ENCODE results near the gene DYNLL1. TPM values are rescaled to one million over a fixed set of nuclear protein-coding genes. Genes with fewer than 3 reads are reported as not detected.
"Not testable (repeated sequence)": the region's sequence is repeated elsewhere in the genome, so short reads cannot be mapped to it uniquely, and the experiment has no call there.

The DYNLL1 gene
- total RNA-seq = 162 TPM

- Histone ChIP-seq H3K4me3 (ENCODE audit: low read length in 3 of 3) (peak within 1 kb of the TSS; percentile 84 to 92 (median 90)), H3K4me1 (ENCODE audit: control insufficient read depth in 3 of 3, insufficient read depth in 3 of 3, low read length in 3 of 3) (peaks cover 20 to 39% (median 21%) of the 10 kb centered on the region in 3 donors), H3K9me3 (ENCODE audit: control insufficient read depth in 3 of 3, low read length in 3 of 3) (no peaks in the 10 kb centered on the region), H3K36me3 (ENCODE audit: control insufficient read depth in 3 of 3, insufficient read depth in 3 of 3, low read length in 3 of 3) (peaks cover 6 to 25% (median 25%) of the 10 kb centered on the region in 3 donors), H3K27me3 (ENCODE audit: control insufficient read depth in 3 of 3, insufficient read depth in 3 of 3, low read length in 3 of 3) (no peaks in the 10 kb centered on the region), H3K9ac (ENCODE audit: low read depth in 1 of 3, low read length in 3 of 3) (peak within 1 kb of the TSS; percentile 66 to 84 (median 81)), H3K27ac (ENCODE audit: low read depth, low read length) (peak within 1 kb of the TSS; percentile 69)
Observed at GRCh38 chr12:120495731-120496412, at the start of gene DYNLL1. Gene DYNLL1, plus strand, starts transcription at chr12:120496113. Its CDS starts 309 bp downstream, at chr12:120496422.

- Histone ChIP-seq H3K4me1 (ENCODE audit: control insufficient read depth in 3 of 3, insufficient read depth in 3 of 3, low read length in 3 of 3) (peaks cover 15 to 33% (median 21%) of the 10 kb centered on the region in 3 donors), H3K9ac (ENCODE audit: low read depth in 1 of 3, low read length in 3 of 3) (peak overlapping the region; percentile 95 to 99 (median 97)), H3K4me3 (ENCODE audit: low read length in 3 of 3) (peak overlapping the region; percentile 98 to 100 (median 99)), H3K27ac (ENCODE audit: low read depth, low read length) (peak overlapping the region; percentile 88), H3K36me3 (ENCODE audit: control insufficient read depth in 3 of 3, insufficient read depth in 3 of 3, low read length in 3 of 3) (peaks cover 11 to 32% (median 28%) of the 10 kb centered on the region in 3 donors)
- not testable (repeated sequence) for H3K9me3 ChIP-seq (ENCODE audit: control insufficient read depth in 3 of 3, low read length in 3 of 3); H3K27me3 ChIP-seq (ENCODE audit: control insufficient read depth in 3 of 3, insufficient read depth in 3 of 3, low read length in 3 of 3)
Observed at GRCh38 chr12:120446844-120447178, 49.1 kb upstream of the DYNLL1 start.

GRCh38 chr12:120447992-120448391, 47.9 kb upstream of the DYNLL1 start:
- peaks cover 11 to 30% (median 24%) of the 10 kb centered on the region in 3 donors for H3K36me3 ChIP-seq (ENCODE audit: control insufficient read depth in 3 of 3, insufficient read depth in 3 of 3, low read length in 3 of 3)
- no peaks in the 10 kb centered on the region for H3K9me3 ChIP-seq (ENCODE audit: control insufficient read depth in 3 of 3, low read length in 3 of 3)
- H3K9ac ChIP-seq (ENCODE audit: low read depth in 1 of 3, low read length in 3 of 3) = no peak overlapping the region
- peaks cover 15 to 33% (median 21%) of the 10 kb centered on the region in 3 donors for H3K4me1 ChIP-seq (ENCODE audit: control insufficient read depth in 3 of 3, insufficient read depth in 3 of 3, low read length in 3 of 3)
- H3K27ac ChIP-seq (ENCODE audit: low read depth, low read length) = no peak overlapping the region
- no peak overlapping the region for H3K4me3 ChIP-seq (ENCODE audit: low read length in 3 of 3)
- H3K27me3 ChIP-seq (ENCODE audit: control insufficient read depth in 3 of 3, insufficient read depth in 3 of 3, low read length in 3 of 3) = no peaks in the 10 kb centered on the region

DNA sequence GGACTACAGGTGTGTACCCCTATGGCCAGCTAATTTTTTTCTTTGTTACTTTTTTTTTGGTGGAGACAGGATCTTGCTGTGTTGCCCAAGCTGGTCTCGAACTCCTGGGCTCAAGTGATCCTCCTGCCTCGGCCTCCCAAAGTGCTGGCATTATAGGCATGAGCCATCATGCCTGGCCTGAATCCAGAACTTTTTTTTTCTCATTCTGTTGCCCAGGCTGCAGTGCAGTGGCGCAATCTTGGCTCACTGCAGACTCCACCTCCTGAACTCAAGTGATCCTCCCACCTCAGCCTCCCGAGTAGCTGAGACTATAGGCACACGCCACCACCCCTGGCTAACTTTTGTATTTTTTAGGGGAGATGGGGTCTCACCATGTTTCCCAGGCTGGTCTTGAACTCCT, 43.4 kb upstream of the DYNLL1 start:
- not testable (repeated sequence) for H3K4me3 ChIP-seq (ENCODE audit: low read length in 3 of 3); H3K4me1 ChIP-seq (ENCODE audit: control insufficient read depth in 3 of 3, insufficient read depth in 3 of 3, low read length in 3 of 3); H3K27ac ChIP-seq (ENCODE audit: low read depth, low read length); H3K9ac ChIP-seq (ENCODE audit: low read depth in 1 of 3, low read length in 3 of 3); H3K9me3 ChIP-seq (ENCODE audit: control insufficient read depth in 3 of 3, low read length in 3 of 3); H3K27me3 ChIP-seq (ENCODE audit: control insufficient read depth in 3 of 3, insufficient read depth in 3 of 3, low read length in 3 of 3)
- H3K36me3 ChIP-seq (ENCODE audit: control insufficient read depth in 3 of 3, insufficient read depth in 3 of 3, low read length in 3 of 3) = peaks cover 20 to 29% (median 29%) of the 10 kb centered on the region in 3 donors

DNA sequence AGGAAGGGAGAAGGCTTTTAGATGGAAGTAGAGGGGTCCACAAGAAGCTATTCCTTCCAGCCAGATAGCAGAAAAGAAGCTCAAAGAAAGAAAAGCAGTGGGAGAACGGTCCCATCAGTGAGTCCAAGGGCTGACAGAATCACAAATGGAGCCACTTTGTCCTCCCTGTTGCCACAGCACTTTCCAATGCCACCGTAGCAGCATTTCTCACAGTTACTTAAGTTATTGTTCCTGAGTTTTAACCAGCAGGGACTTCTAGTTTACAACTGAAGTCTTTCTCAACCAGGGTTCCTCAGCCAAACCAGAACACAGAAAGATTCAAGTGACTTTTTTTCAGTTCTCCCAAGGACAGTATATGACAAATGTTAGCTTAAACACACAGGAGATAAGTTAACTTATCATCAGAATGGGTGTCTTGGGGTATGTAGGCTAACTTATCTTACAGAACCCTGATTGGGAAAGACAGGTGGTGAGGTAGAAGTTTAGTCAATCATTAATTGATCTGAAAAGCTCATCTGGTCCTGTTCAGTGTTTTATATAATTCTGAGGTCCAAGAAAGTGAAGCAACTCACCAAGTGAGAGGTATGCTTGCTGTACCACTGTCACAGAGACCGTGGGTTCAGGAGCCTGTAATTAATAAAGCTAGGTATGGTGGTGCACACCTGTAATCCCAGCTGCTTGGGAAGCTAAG, 42.7 kb upstream of the DYNLL1 start:
- Histone ChIP-seq H3K4me1 (ENCODE audit: control insufficient read depth in 3 of 3, insufficient read depth in 3 of 3, low read length in 3 of 3) (no peaks in the 10 kb centered on the region), H3K36me3 (ENCODE audit: control insufficient read depth in 3 of 3, insufficient read depth in 3 of 3, low read length in 3 of 3) (peaks cover 22 to 29% (median 29%) of the 10 kb centered on the region in 3 donors), H3K27ac (ENCODE audit: low read depth, low read length) (no peak overlapping the region), H3K4me3 (ENCODE audit: low read length in 3 of 3) (no peak overlapping the region), H3K9ac (ENCODE audit: low read depth in 1 of 3, low read length in 3 of 3) (no peak overlapping the region), H3K9me3 (ENCODE audit: control insufficient read depth in 3 of 3, low read length in 3 of 3) (no peaks in the 10 kb centered on the region), H3K27me3 (ENCODE audit: control insufficient read depth in 3 of 3, insufficient read depth in 3 of 3, low read length in 3 of 3) (no peaks in the 10 kb centered on the region)

GRCh38 chr12:120453977-120454376, 41.9 kb upstream of the DYNLL1 start:
- Histone ChIP-seq H3K27me3 (ENCODE audit: control insufficient read depth in 3 of 3, insufficient read depth in 3 of 3, low read length in 3 of 3) (no peaks in the 10 kb centered on the region), H3K9me3 (ENCODE audit: control insufficient read depth in 3 of 3, low read length in 3 of 3) (no peaks in the 10 kb centered on the region), H3K9ac (ENCODE audit: low read depth in 1 of 3, low read length in 3 of 3) (no peak overlapping the region), H3K36me3 (ENCODE audit: control insufficient read depth in 3 of 3, insufficient read depth in 3 of 3, low read length in 3 of 3) (peaks cover 22 to 35% (median 35%) of the 10 kb centered on the region in 3 donors), H3K4me1 (ENCODE audit: control insufficient read depth in 3 of 3, insufficient read depth in 3 of 3, low read length in 3 of 3) (no peaks in the 10 kb centered on the region), H3K4me3 (ENCODE audit: low read length in 3 of 3) (no peak overlapping the region), H3K27ac (ENCODE audit: low read depth, low read length) (no peak overlapping the region)

GRCh38 chr12:120455302-120455701, 40.6 kb upstream of the DYNLL1 start:
- H3K27me3 ChIP-seq (ENCODE audit: control insufficient read depth in 3 of 3, insufficient read depth in 3 of 3, low read length in 3 of 3) = no peaks in the 10 kb centered on the region
- no peak overlapping the region for H3K9ac ChIP-seq (ENCODE audit: low read depth in 1 of 3, low read length in 3 of 3)
- H3K27ac ChIP-seq (ENCODE audit: low read depth, low read length) = no peak overlapping the region
- H3K36me3 ChIP-seq (ENCODE audit: control insufficient read depth in 3 of 3, insufficient read depth in 3 of 3, low read length in 3 of 3) = peaks cover 28 to 44% (median 42%) of the 10 kb centered on the region in 3 donors
- H3K9me3 ChIP-seq (ENCODE audit: control insufficient read depth in 3 of 3, low read length in 3 of 3) = no peaks in the 10 kb centered on the region
- no peaks in the 10 kb centered on the region for H3K4me1 ChIP-seq (ENCODE audit: control insufficient read depth in 3 of 3, insufficient read depth in 3 of 3, low read length in 3 of 3)
- no peak overlapping the region for H3K4me3 ChIP-seq (ENCODE audit: low read length in 3 of 3)

DNA sequence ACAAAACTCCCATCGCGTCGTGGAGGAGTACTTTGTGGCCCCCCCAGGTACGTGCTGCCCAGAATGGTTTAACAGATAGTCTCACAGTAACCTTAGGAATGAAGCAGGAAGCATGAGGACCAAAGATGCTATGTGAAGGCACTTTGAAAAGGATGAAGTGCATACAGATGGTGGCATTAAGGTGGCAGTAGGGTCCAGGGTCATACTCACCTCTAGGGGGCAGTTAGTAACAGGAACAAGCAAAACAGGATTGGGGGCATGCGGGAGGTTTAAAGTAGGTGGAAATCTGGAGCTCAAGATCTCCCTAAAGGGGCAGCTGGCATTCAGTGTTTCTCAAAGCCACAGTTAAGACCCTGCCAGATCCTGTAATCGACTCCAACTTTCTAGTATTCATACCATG, 38.8 kb upstream of the DYNLL1 start:
- Histone ChIP-seq H3K36me3 (ENCODE audit: control insufficient read depth in 3 of 3, insufficient read depth in 3 of 3, low read length in 3 of 3) (peaks cover 35 to 54% (median 52%) of the 10 kb centered on the region in 3 donors), H3K9me3 (ENCODE audit: control insufficient read depth in 3 of 3, low read length in 3 of 3) (no peaks in the 10 kb centered on the region), H3K9ac (ENCODE audit: low read depth in 1 of 3, low read length in 3 of 3) (no peak overlapping the region)

DNA sequence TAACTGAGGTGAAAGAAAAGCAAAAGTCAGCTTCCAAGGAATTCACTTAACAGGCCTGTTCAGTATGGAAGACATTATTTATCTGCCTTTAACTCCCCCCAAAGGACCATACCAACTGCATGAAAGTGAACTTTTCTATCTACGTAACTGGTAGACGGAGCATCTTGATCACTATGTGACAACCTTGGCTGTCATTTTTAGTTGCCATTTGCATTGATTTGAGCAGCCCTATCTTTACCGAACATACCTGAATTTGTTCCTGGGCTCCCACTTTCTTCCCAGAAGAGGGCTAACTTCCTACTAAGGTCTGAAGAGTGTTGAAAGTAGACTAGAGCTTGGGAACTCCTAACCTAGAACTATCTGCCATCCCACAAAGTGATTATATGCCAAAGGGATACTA, 35.8 kb upstream of the DYNLL1 start:
- no peak overlapping the region for H3K4me3 ChIP-seq (ENCODE audit: low read length in 3 of 3)
- H3K4me1 ChIP-seq (ENCODE audit: control insufficient read depth in 3 of 3, insufficient read depth in 3 of 3, low read length in 3 of 3) = no peaks in the 10 kb centered on the region
- H3K9ac ChIP-seq (ENCODE audit: low read depth in 1 of 3, low read length in 3 of 3) = no peak overlapping the region
- peaks cover 46 to 77% (median 75%) of the 10 kb centered on the region in 3 donors for H3K36me3 ChIP-seq (ENCODE audit: control insufficient read depth in 3 of 3, insufficient read depth in 3 of 3, low read length in 3 of 3)
- H3K27me3 ChIP-seq (ENCODE audit: control insufficient read depth in 3 of 3, insufficient read depth in 3 of 3, low read length in 3 of 3) = no peaks in the 10 kb centered on the region
- H3K9me3 ChIP-seq (ENCODE audit: control insufficient read depth in 3 of 3, low read length in 3 of 3) = no peaks in the 10 kb centered on the region
- no peak overlapping the region for H3K27ac ChIP-seq (ENCODE audit: low read depth, low read length)

More for the DNA sequence above, 38.8 kb upstream of the DYNLL1 start:
- no peaks in the 10 kb centered on the region for H3K27me3 ChIP-seq (ENCODE audit: control insufficient read depth in 3 of 3, insufficient read depth in 3 of 3, low read length in 3 of 3)
- H3K4me1 ChIP-seq (ENCODE audit: control insufficient read depth in 3 of 3, insufficient read depth in 3 of 3, low read length in 3 of 3) = no peaks in the 10 kb centered on the region
- no peak overlapping the region for H3K4me3 ChIP-seq (ENCODE audit: low read length in 3 of 3)
- no peak overlapping the region for H3K27ac ChIP-seq (ENCODE audit: low read depth, low read length)

GRCh38 chr12:120462099-120462640, 33.7 kb upstream of the DYNLL1 start:
- peaks cover 34 to 80% (median 70%) of the 10 kb centered on the region in 3 donors for H3K36me3 ChIP-seq (ENCODE audit: control insufficient read depth in 3 of 3, insufficient read depth in 3 of 3, low read length in 3 of 3)
- no peak overlapping the region for H3K9ac ChIP-seq (ENCODE audit: low read depth in 1 of 3, low read length in 3 of 3)

More at GRCh38 chr12:120462099-120462640, 33.7 kb upstream of the DYNLL1 start:
- Histone ChIP-seq H3K27ac (ENCODE audit: low read depth, low read length) (no peak overlapping the region), H3K27me3 (ENCODE audit: control insufficient read depth in 3 of 3, insufficient read depth in 3 of 3, low read length in 3 of 3) (no peaks in the 10 kb centered on the region), H3K4me3 (ENCODE audit: low read length in 3 of 3) (no peak overlapping the region), H3K9me3 (ENCODE audit: control insufficient read depth in 3 of 3, low read length in 3 of 3) (no peaks in the 10 kb centered on the region), H3K4me1 (ENCODE audit: control insufficient read depth in 3 of 3, insufficient read depth in 3 of 3, low read length in 3 of 3) (peaks cover 3 to 4% (median 4%) of the 10 kb centered on the region in 3 donors)
